Transverse colon (tissue), 4 donors: Measurements from ENCODE around the gene MYG1.

Source experiments
- EP300 ChIP-seq: sonication (generic); formaldehyde crosslinking; IDR thresholded peaks from one replicate; pipeline ENCODE4 v1.6.1; 2017; ENCODE audit warnings: antibody characterized with exemption, low read depth
- POLR2A ChIP-seq: fragments of 450-650 bp; IDR thresholded peaks from one replicate; pipeline ENCODE4 v1.6.1; 2016; ENCODE audit warnings: antibody characterized with exemption, mild to moderate bottlenecking, moderate library complexity
- POLR2AphosphoS5 ChIP-seq, 3 donors: sonication (generic); formaldehyde crosslinking; IDR thresholded peaks; one replicate each; pipeline ENCODE4 v1.6.1; 2016; ENCODE audit warnings: antibody characterized with exemption in 3 of 3
- TF ChIP-seq, protein P1 (sequence below), 5 experiments: fragments of 200-600 bp in 3 of 5; fragments of 450-650 bp in 2 of 5; sonication (generic) in 3 of 5; IDR thresholded peaks; 1 replicate in 2 of 5; 2 replicates in 3 of 5; pipeline ENCODE4 v1.5.1; 2016 to 2017; ENCODE audit warnings: antibody characterized with exemption in 5 of 5, inconsistent platforms in 3 of 5, mild to moderate bottlenecking in 2 of 5, moderate library complexity in 1 of 5

DNA sequence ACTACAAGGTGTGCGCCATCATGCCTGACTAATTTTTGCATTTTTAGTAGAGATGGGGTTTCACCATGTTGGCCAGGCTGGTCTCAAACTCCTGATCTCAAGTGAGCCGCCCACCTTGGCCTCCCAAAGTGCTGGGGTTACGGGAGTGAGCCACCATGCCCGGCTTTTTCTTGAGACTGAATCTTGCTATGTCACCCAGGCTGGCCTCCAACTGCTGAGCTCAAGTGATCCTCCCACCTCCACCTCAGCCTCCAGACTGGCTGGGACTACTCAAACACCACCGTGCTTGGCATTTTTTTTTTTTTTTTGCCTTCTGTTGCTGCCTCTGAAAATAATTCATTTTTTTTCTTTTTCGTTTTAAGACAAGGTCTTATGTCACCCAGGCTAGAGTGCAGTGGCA, 39.6 kb upstream of the MYG1 start:
- TF ChIP-seq POLR2A (no peak), EP300 (no peak), POLR2AphosphoS5 (IDR thresholded peaks at IDR 0.05) (no peak)
- TF ChIP-seq, protein P1, sequence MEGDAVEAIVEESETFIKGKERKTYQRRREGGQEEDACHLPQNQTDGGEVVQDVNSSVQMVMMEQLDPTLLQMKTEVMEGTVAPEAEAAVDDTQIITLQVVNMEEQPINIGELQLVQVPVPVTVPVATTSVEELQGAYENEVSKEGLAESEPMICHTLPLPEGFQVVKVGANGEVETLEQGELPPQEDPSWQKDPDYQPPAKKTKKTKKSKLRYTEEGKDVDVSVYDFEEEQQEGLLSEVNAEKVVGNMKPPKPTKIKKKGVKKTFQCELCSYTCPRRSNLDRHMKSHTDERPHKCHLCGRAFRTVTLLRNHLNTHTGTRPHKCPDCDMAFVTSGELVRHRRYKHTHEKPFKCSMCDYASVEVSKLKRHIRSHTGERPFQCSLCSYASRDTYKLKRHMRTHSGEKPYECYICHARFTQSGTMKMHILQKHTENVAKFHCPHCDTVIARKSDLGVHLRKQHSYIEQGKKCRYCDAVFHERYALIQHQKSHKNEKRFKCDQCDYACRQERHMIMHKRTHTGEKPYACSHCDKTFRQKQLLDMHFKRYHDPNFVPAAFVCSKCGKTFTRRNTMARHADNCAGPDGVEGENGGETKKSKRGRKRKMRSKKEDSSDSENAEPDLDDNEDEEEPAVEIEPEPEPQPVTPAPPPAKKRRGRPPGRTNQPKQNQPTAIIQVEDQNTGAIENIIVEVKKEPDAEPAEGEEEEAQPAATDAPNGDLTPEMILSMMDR (IDR thresholded peaks at IDR 0.05): no peak
